HEK293 (cell line): ENCODE results near the gene SHTN1.

ENCODE experiments used
- BCL11A ChIP-seq: fragments of 450-650 bp; formaldehyde crosslinking; IDR thresholded peaks from 2 replicates; pipeline ENCODE4 v1.5.1; 2016; ENCODE audit warnings: low read depth, missing biosample characterization, missing genetic modification characterization
- BCL11B ChIP-seq: fragments of 450-650 bp; formaldehyde crosslinking; IDR thresholded peaks from 2 replicates; pipeline ENCODE4 v1.5.1; 2016; ENCODE audit warnings: low read depth, missing biosample characterization, missing genetic modification characterization
- GLI2 ChIP-seq: fragments of 450-650 bp; formaldehyde crosslinking; IDR thresholded peaks from 2 replicates; pipeline ENCODE4; 2017; ENCODE audit warnings: missing biosample characterization, missing genetic modification characterization, low read depth, borderline replicate concordance
- INSM2 ChIP-seq: fragments of 450-650 bp; formaldehyde crosslinking; IDR thresholded peaks from 2 replicates; pipeline ENCODE4 v1.5.1; 2016; ENCODE audit warnings: missing biosample characterization, missing genetic modification characterization
- SCRT1 ChIP-seq: fragments of 450-650 bp; formaldehyde crosslinking; IDR thresholded peaks from 2 replicates; pipeline ENCODE4 v1.5.1; 2016; ENCODE audit warnings: missing biosample characterization, missing genetic modification characterization, borderline replicate concordance
- SETDB1 ChIP-seq: IDR thresholded peaks from one replicate; pipeline ENCODE4 v1.6.1; 2017; ENCODE audit warnings: mild to moderate bottlenecking, low read length, moderate library complexity, mixed read lengths; ENCODE audit not compliant: insufficient read length
- SP3 ChIP-seq: fragments of 450-650 bp; formaldehyde crosslinking; IDR thresholded peaks from 2 replicates; pipeline ENCODE4 v1.5.1; 2016; ENCODE audit warnings: missing biosample characterization, missing genetic modification characterization
- ZBTB1 ChIP-seq: fragments of 450-650 bp; formaldehyde crosslinking; IDR thresholded peaks from 2 replicates; pipeline ENCODE4 v1.5.1; 2016; ENCODE audit warnings: missing biosample characterization, missing genetic modification characterization
- ZBTB17 ChIP-seq: fragments of 450-650 bp; formaldehyde crosslinking; IDR thresholded peaks from 2 replicates; pipeline ENCODE4 v1.5.1; 2016; ENCODE audit warnings: missing biosample characterization, missing genetic modification characterization
- ZEB2 ChIP-seq: fragments of 450-650 bp; formaldehyde crosslinking; IDR thresholded peaks from 2 replicates; pipeline ENCODE4 v1.5.1; 2016; ENCODE audit warnings: missing biosample characterization, missing genetic modification characterization
- ZFHX2 ChIP-seq: fragments of 450-650 bp; formaldehyde crosslinking; conservative IDR thresholded peaks from 2 replicates; pipeline ENCODE4 v1.5.1; 2016; ENCODE audit warnings: missing biosample characterization, missing genetic modification characterization
- ZNF175 ChIP-seq: fragments of 450-650 bp; formaldehyde crosslinking; IDR thresholded peaks from 2 replicates; pipeline ENCODE4 v1.5.1; 2016; ENCODE audit warnings: missing biosample characterization, missing genetic modification characterization
- ZNF18 ChIP-seq: fragments of 450-650 bp; formaldehyde crosslinking; IDR thresholded peaks from 2 replicates; pipeline ENCODE4 v1.5.1; 2016; ENCODE audit warnings: missing biosample characterization, missing genetic modification characterization
- ZNF214 ChIP-seq: fragments of 450-650 bp; formaldehyde crosslinking; IDR thresholded peaks from 2 replicates; pipeline ENCODE4 v1.5.1; 2017; ENCODE audit warnings: missing biosample characterization, mild to moderate bottlenecking, missing genetic modification characterization, borderline replicate concordance
- ZNF266 ChIP-seq: fragments of 450-650 bp; formaldehyde crosslinking; IDR thresholded peaks from 2 replicates; pipeline ENCODE4 v1.5.1; 2016; ENCODE audit warnings: missing biosample characterization, missing genetic modification characterization, low read depth
- ZNF354C ChIP-seq: fragments of 450-650 bp; formaldehyde crosslinking; IDR thresholded peaks from 2 replicates; pipeline ENCODE4 v1.5.1; 2016; ENCODE audit warnings: missing biosample characterization, missing genetic modification characterization, low read depth, borderline replicate concordance
- ZNF37A ChIP-seq: fragments of 450-650 bp; IDR thresholded peaks from 2 replicates; pipeline ENCODE4 v1.5.1; 2018; ENCODE audit warnings: missing biosample characterization, missing genetic modification characterization
- ZNF473 ChIP-seq: fragments of 450-650 bp; formaldehyde crosslinking; IDR thresholded peaks from 2 replicates; pipeline ENCODE4 v1.5.1; 2017; ENCODE audit warnings: missing biosample characterization, missing genetic modification characterization
- ZNF530 ChIP-seq: fragments of 450-650 bp; formaldehyde crosslinking; IDR thresholded peaks from 2 replicates; pipeline ENCODE4 v1.5.1; 2016; ENCODE audit warnings: low read depth, missing biosample characterization, missing genetic modification characterization
- ZNF549 ChIP-seq: fragments of 450-650 bp; IDR thresholded peaks from 2 replicates; pipeline ENCODE4 v1.5.1; 2018; ENCODE audit warnings: missing biosample characterization, missing genetic modification characterization, mild to moderate bottlenecking, inconsistent platforms, moderate library complexity
- ZNF555 ChIP-seq: fragments of 450-650 bp; formaldehyde crosslinking; conservative IDR thresholded peaks from 2 replicates; pipeline ENCODE4 v1.5.1; 2017; ENCODE audit warnings: missing biosample characterization, mild to moderate bottlenecking, missing genetic modification characterization, inconsistent platforms
- ZNF670 ChIP-seq: fragments of 450-650 bp; formaldehyde crosslinking; IDR thresholded peaks from 2 replicates; pipeline ENCODE4 v1.5.1; 2016; ENCODE audit warnings: missing biosample characterization, missing genetic modification characterization, low read depth
- ZNF776 ChIP-seq: fragments of 450-650 bp; formaldehyde crosslinking; IDR thresholded peaks from 2 replicates; pipeline ENCODE4 v1.5.0; 2017; ENCODE audit warnings: missing biosample characterization, missing genetic modification characterization, borderline replicate concordance
- ZSCAN18 ChIP-seq: fragments of 450-650 bp; formaldehyde crosslinking; IDR thresholded peaks from 2 replicates; pipeline ENCODE4 v1.5.1; 2016; ENCODE audit warnings: missing biosample characterization, missing genetic modification characterization
- ZSCAN30 ChIP-seq: fragments of 450-650 bp; IDR thresholded peaks from 2 replicates; pipeline ENCODE4 v1.5.1; 2018; ENCODE audit warnings: missing biosample characterization, mild to moderate bottlenecking, missing genetic modification characterization, moderate library complexity
- TF ChIP-seq, protein P1 (sequence below): fragments of 450-650 bp; formaldehyde crosslinking; IDR thresholded peaks from 2 replicates; pipeline ENCODE4 v1.5.1; 2016; ENCODE audit warnings: missing biosample characterization, missing genetic modification characterization
- TF ChIP-seq, protein P2 (sequence below): fragments of 450-650 bp; formaldehyde crosslinking; IDR thresholded peaks from 2 replicates; pipeline ENCODE4 v1.5.1; 2016; ENCODE audit warnings: missing biosample characterization, missing genetic modification characterization
- TF ChIP-seq, protein P3 (sequence below): fragments of 450-650 bp; formaldehyde crosslinking; IDR thresholded peaks from 2 replicates; pipeline ENCODE4 v1.5.1; 2016; ENCODE audit warnings: missing biosample characterization, missing genetic modification characterization

Gene SHTN1

GRCh38 chr10:116888380-116889055 lies 116.5 kb downstream of the SHTN1 start (continued):
- no peak for TF ChIP-seq ZSCAN30
- TF ChIP-seq ZBTB17, result no peak
- TF ChIP-seq ZNF549, result no peak
- TF ChIP-seq ZNF473 (tag by site-specific recombination), result no peak
- TF ChIP-seq, protein P1, sequence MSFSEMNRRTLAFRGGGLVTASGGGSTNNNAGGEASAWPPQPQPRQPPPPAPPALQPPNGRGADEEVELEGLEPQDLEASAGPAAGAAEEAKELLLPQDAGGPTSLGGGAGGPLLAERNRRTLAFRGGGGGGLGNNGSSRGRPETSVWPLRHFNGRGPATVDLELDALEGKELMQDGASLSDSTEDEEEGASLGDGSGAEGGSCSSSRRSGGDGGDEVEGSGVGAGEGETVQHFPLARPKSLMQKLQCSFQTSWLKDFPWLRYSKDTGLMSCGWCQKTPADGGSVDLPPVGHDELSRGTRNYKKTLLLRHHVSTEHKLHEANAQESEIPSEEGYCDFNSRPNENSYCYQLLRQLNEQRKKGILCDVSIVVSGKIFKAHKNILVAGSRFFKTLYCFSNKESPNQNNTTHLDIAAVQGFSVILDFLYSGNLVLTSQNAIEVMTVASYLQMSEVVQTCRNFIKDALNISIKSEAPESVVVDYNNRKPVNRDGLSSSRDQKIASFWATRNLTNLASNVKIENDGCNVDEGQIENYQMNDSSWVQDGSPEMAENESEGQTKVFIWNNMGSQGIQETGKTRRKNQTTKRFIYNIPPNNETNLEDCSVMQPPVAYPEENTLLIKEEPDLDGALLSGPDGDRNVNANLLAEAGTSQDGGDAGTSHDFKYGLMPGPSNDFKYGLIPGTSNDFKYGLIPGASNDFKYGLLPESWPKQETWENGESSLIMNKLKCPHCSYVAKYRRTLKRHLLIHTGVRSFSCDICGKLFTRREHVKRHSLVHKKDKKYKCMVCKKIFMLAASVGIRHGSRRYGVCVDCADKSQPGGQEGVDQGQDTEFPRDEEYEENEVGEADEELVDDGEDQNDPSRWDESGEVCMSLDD (tag by site-specific recombination), result no peak
- no peak for TF ChIP-seq ZEB2 (tag by site-specific recombination)
- TF ChIP-seq ZNF266 (tag by site-specific recombination), result no peak
- no peak for TF ChIP-seq GLI2
- TF ChIP-seq, protein P2, sequence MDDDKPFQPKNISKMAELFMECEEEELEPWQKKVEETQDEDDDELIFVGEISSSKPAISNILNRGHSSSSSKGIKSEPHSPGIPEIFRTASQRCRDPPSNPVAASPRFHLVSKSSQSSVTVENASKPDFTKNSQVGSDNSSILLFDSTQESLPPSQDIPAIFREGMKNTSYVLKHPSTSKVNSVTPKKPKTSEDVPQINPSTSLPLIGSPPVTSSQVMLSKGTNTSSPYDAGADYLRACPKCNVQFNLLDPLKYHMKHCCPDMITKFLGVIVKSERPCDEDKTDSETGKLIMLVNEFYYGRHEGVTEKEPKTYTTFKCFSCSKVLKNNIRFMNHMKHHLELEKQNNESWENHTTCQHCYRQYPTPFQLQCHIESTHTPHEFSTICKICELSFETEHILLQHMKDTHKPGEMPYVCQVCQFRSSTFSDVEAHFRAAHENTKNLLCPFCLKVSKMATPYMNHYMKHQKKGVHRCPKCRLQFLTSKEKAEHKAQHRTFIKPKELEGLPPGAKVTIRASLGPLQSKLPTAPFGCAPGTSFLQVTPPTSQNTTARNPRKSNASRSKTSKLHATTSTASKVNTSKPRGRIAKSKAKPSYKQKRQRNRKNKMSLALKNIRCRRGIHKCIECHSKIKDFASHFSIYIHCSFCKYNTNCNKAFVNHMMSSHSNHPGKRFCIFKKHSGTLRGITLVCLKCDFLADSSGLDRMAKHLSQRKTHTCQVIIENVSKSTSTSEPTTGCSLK, result no peak
- no peak for TF ChIP-seq SCRT1
- no peak for TF ChIP-seq ZNF555 (tag by site-specific recombination)
- no peak for TF ChIP-seq SETDB1
- no peak for TF ChIP-seq ZNF776 (tag by site-specific recombination)
- TF ChIP-seq ZBTB1 (tag by site-specific recombination), result no peak
- TF ChIP-seq ZNF175 (tag by site-specific recombination), result no peak
- no peak for TF ChIP-seq ZNF670 (tag by site-specific recombination)
- TF ChIP-seq BCL11B (tag by site-specific recombination), result no peak
- TF ChIP-seq ZNF18, result no peak
- TF ChIP-seq ZSCAN18, result no peak
- TF ChIP-seq ZNF37A, result no peak
- TF ChIP-seq ZNF530 (tag by site-specific recombination), result no peak
- no peak for TF ChIP-seq SP3 (tag by site-specific recombination)
- peak; percentile 48 for TF ChIP-seq ZFHX2 (tag by site-specific recombination)
- TF ChIP-seq ZNF354C, result no peak
- TF ChIP-seq, protein P3, sequence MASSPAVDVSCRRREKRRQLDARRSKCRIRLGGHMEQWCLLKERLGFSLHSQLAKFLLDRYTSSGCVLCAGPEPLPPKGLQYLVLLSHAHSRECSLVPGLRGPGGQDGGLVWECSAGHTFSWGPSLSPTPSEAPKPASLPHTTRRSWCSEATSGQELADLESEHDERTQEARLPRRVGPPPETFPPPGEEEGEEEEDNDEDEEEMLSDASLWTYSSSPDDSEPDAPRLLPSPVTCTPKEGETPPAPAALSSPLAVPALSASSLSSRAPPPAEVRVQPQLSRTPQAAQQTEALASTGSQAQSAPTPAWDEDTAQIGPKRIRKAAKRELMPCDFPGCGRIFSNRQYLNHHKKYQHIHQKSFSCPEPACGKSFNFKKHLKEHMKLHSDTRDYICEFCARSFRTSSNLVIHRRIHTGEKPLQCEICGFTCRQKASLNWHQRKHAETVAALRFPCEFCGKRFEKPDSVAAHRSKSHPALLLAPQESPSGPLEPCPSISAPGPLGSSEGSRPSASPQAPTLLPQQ (tag by site-specific recombination), result peak; percentile 90
- TF ChIP-seq BCL11A (tag by site-specific recombination), result no peak
- no peak for TF ChIP-seq INSM2 (tag by site-specific recombination)
- no peak for TF ChIP-seq ZNF214 (tag by site-specific recombination)
